Glutamatergic neuron (in vitro differentiated cells): ENCODE data around the gene TEAD4. TPM values are rescaled to one million over a fixed set of nuclear protein-coding genes. Genes with fewer than 3 reads are reported as not detected.

Experiments used
- DNase-seq: peaks from one replicate; pipeline ENCODE4 v3.0.0; 2022
- H3K27ac Mint-ChIP-seq: one replicate; pipeline ENCODE4 v1.8.0; 2020; ENCODE audit warnings: mild to moderate bottlenecking, mixed read lengths, inconsistent platforms; ENCODE audit not compliant: unreplicated experiment
- H3K27me3 Mint-ChIP-seq: one replicate; pipeline ENCODE4 v1.8.0; 2020; ENCODE audit warnings: mild to moderate bottlenecking, moderate library complexity, mixed read lengths, inconsistent platforms; ENCODE audit not compliant: unreplicated experiment
- H3K36me3 Mint-ChIP-seq: one replicate; pipeline ENCODE4 v1.8.0; 2020; ENCODE audit warnings: mild to moderate bottlenecking, mixed read lengths, inconsistent platforms; ENCODE audit not compliant: unreplicated experiment
- H3K4me1 Mint-ChIP-seq: one replicate; pipeline ENCODE4 v1.8.0; 2020; ENCODE audit warnings: mild to moderate bottlenecking, low read depth, mixed read lengths, inconsistent platforms; ENCODE audit not compliant: unreplicated experiment
- H3K4me3 Mint-ChIP-seq: one replicate; pipeline ENCODE4 v1.8.0; 2020; ENCODE audit warnings: mild to moderate bottlenecking, mixed read lengths, inconsistent platforms; ENCODE audit not compliant: unreplicated experiment
- H3K9me3 Mint-ChIP-seq: one replicate; pipeline ENCODE4 v1.8.0; 2020; ENCODE audit warnings: mild to moderate bottlenecking, moderate library complexity, mixed read lengths, inconsistent platforms; ENCODE audit not compliant: unreplicated experiment
- CTCF ChIP-seq: fragments of 200-600 bp; sonication (generic); IDR thresholded peaks from one replicate; pipeline ENCODE4 v1.5.0; 2021; ENCODE audit not compliant: partially characterized antibody, unreplicated experiment
- total RNA-seq: library from RNA; stranded (reverse); fragmentation: NEBNext Ultra II Directional; extraction: Animal tissue kit (Norgen Biotek cat#: 25700); gene quantifications from one replicate; pipeline ENCODE4 v1.2.1, GENCODE V29; 2021; ENCODE audit not compliant: unreplicated experiment

The TEAD4 gene
- total RNA-seq, 1 donor from 2014 or later: 3.8 TPM

- no peak for DNase-seq
- Mint-ChIP-seq H3K27me3 (no peaks in the 10 kb centered on the region), H3K27ac (no peak overlapping the region), H3K36me3 (no peaks in the 10 kb centered on the region), H3K4me3 (peak overlapping the region; percentile 88), H3K4me1 (peaks cover 7% of the 10 kb centered on the region), H3K9me3 (peaks cover 1% of the 10 kb centered on the region)
- no peak for TF ChIP-seq CTCF
These were observed 119.1 kb downstream of the TEAD4 start for GRCh38 chr12:3078086-3078820.

GRCh38 chr12:3081091-3081490 lies 121.9 kb downstream of the TEAD4 start:
- peaks cover 2% of the 10 kb centered on the region for H3K9me3 Mint-ChIP-seq
- H3K27ac Mint-ChIP-seq: no peak overlapping the region
- no peak overlapping the region for H3K4me3 Mint-ChIP-seq
- peaks cover 10% of the 10 kb centered on the region for H3K4me1 Mint-ChIP-seq
- no peaks in the 10 kb centered on the region for H3K27me3 Mint-ChIP-seq
- DNase-seq: no peak
- H3K36me3 Mint-ChIP-seq: no peaks in the 10 kb centered on the region
- TF ChIP-seq CTCF: no peak

GRCh38 chr12:3081886-3082285 lies 122.7 kb downstream of the TEAD4 start:
- peaks cover 2% of the 10 kb centered on the region for H3K9me3 Mint-ChIP-seq
- DNase-seq: no peak
- H3K4me1 Mint-ChIP-seq: peaks cover 12% of the 10 kb centered on the region
- no peaks in the 10 kb centered on the region for H3K27me3 Mint-ChIP-seq
- H3K36me3 Mint-ChIP-seq: no peaks in the 10 kb centered on the region
- no peak overlapping the region for H3K4me3 Mint-ChIP-seq
- no peak for TF ChIP-seq CTCF
- no peak overlapping the region for H3K27ac Mint-ChIP-seq

GRCh38 chr12:3083241-3083920 lies 124.2 kb downstream of the TEAD4 start:
- peaks cover under 1% of the 10 kb centered on the region for H3K27me3 Mint-ChIP-seq
- DNase-seq: peak; percentile 2
- no peak for TF ChIP-seq CTCF
- H3K27ac Mint-ChIP-seq: no peak overlapping the region
- H3K4me3 Mint-ChIP-seq: no peak overlapping the region
- peaks cover 12% of the 10 kb centered on the region for H3K4me1 Mint-ChIP-seq
- H3K9me3 Mint-ChIP-seq: peaks cover 2% of the 10 kb centered on the region
- H3K36me3 Mint-ChIP-seq: no peaks in the 10 kb centered on the region

- peak; percentile 13 for DNase-seq
- Mint-ChIP-seq H3K27ac (no peak overlapping the region), H3K27me3 (peaks cover 4% of the 10 kb centered on the region), H3K4me1 (peaks cover 13% of the 10 kb centered on the region), H3K4me3 (no peak overlapping the region), H3K36me3 (no peaks in the 10 kb centered on the region), H3K9me3 (peaks cover 2% of the 10 kb centered on the region)
- TF ChIP-seq CTCF: no peak
These were observed 124.7 kb downstream of the TEAD4 start for GRCh38 chr12:3083921-3084347.
